GM19043 (cell line): ENCODE measurements around the gene MYZAP.

ENCODE experiments used
- ATAC-seq: cut with Tn5 transposase; IDR thresholded peaks from one replicate; pipeline ENCODE4 v1.9.1; 2021; ENCODE audit warnings: low read depth; ENCODE audit not compliant: unreplicated experiment

The MYZAP gene, protein sequence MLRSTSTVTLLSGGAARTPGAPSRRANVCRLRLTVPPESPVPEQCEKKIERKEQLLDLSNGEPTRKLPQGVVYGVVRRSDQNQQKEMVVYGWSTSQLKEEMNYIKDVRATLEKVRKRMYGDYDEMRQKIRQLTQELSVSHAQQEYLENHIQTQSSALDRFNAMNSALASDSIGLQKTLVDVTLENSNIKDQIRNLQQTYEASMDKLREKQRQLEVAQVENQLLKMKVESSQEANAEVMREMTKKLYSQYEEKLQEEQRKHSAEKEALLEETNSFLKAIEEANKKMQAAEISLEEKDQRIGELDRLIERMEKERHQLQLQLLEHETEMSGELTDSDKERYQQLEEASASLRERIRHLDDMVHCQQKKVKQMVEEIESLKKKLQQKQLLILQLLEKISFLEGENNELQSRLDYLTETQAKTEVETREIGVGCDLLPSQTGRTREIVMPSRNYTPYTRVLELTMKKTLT

GRCh38 chr15:57591822-57592367 is at the start of gene MYZAP:
TSS of gene MYZAP (plus strand) at chr15:57591904. CDS start at chr15:57592035, 131 bp downstream.
- ATAC-seq, result no peak

DNA sequence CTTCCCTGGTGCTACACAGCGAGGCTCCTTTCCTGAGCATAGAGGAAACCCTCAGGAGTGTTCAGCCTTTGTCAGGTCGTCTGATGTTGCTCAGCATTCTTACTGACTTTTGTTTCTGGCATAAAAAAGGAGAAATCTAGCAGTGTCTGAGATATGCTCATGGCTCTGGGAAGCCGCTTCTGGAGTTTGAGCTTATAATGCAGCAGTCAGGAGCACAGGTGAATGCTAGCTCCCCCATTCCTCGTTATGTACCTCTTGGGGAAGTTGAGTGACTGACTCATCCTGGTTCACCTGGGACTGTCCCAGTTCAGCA is 49.2 kb upstream of the MYZAP start:
- ATAC-seq, result no peak

DNA sequence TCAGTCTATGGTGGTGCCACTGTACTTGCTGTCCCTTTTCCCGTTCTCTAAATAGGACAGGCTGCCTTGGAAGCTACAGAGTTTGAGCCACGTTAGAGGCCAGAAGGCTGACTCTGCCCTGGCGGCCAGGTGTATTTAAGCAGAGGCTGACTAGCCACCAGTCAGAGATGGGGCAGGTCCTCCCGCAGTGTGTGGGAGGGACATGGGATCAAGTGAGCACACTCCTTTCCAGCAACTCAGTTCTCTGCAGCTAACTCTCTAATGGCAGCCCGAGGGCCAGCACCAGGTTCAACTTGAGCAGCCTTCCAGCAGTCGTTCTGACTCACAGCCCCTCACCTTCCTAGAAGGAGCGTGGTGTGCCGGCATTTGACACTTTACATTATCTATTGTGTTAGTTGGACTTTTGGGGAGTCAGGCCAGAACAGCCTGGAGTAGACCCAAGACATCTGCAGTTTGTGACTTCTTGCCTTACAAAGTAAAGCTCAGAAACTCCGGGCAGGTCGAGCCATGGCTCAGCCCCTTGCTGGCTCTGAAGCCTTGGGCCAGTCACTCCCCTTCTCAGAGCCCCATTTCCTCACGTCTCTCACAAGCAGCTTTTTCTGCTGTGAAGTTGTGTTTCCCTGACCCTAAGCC is 46.7 kb upstream of the MYZAP start:
- no peak for ATAC-seq

- ATAC-seq, result no peak
Measured at GRCh38 chr15:57545995-57546394, 45.7 kb upstream of the MYZAP start.

DNA sequence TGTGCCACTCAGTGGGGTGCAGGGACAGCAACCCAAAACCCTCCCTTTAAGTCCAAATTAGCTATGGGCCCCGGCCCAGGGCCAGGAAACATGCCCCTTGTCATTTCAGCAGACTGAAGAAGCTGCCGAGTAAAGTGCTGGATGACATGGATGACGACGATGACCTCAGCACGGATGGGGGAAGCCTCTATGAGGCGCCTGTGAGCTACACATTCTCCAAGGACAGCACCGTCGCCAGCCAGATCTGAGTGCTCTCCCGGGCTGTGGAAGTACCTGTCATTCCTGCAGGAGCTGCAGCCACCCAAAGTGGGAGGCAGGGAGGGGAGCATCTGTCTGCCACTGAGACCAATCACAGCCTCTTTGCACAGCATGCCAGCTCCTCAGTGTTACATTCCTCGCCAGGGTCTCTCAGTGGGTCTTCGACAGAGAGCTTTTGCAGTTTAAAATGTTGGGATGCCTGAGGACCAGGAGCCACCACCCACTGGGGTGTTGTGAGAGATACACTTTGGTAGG is 44.4 kb upstream of the MYZAP start:
- ATAC-seq, result no peak

- no peak for ATAC-seq
Measured at GRCh38 chr15:57548351-57548750, 43.4 kb upstream of the MYZAP start.

DNA sequence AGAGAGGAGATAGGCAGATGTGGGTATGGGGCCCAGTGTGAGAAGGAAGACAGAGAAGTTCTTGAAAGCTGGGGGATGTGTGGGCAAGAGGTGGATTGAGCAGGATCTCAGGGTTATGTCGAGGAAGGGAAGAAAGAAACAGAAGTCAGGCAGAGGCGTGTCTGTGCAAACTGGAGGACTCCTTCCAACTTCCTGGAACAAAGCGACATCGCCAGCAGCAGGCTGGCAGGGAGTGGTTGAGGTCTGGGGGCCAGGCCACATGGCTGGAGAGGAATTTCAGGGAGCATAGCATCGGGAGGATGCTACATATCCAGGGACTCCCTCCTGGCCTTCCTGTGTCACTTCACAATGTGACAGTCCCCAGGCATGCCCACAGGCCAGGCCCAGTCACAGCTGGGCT is 42.9 kb upstream of the MYZAP start:
- ATAC-seq, result no peak

- no peak for ATAC-seq
Measured at GRCh38 chr15:57549935-57550334, 41.8 kb upstream of the MYZAP start.

DNA sequence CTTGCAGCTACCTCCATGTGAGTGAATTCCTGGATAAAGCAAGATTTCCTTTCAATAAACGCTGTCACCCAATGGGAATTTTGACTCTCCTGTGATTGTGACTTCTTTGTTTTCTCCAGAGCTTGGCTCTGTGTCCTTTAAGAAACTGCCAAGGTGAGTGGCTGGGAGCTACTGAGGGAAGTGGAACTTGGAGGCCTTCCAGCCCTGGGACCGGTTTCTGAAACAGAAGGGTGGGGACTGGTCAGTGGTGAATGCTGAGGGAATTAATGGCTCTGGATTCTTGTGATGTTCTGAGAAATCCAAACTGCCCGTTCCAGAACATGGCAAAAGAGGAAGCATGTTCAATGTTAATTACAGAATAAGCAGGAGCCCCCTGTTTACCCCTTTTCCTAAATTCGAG is 41.1 kb upstream of the MYZAP start:
- no peak for ATAC-seq

DNA sequence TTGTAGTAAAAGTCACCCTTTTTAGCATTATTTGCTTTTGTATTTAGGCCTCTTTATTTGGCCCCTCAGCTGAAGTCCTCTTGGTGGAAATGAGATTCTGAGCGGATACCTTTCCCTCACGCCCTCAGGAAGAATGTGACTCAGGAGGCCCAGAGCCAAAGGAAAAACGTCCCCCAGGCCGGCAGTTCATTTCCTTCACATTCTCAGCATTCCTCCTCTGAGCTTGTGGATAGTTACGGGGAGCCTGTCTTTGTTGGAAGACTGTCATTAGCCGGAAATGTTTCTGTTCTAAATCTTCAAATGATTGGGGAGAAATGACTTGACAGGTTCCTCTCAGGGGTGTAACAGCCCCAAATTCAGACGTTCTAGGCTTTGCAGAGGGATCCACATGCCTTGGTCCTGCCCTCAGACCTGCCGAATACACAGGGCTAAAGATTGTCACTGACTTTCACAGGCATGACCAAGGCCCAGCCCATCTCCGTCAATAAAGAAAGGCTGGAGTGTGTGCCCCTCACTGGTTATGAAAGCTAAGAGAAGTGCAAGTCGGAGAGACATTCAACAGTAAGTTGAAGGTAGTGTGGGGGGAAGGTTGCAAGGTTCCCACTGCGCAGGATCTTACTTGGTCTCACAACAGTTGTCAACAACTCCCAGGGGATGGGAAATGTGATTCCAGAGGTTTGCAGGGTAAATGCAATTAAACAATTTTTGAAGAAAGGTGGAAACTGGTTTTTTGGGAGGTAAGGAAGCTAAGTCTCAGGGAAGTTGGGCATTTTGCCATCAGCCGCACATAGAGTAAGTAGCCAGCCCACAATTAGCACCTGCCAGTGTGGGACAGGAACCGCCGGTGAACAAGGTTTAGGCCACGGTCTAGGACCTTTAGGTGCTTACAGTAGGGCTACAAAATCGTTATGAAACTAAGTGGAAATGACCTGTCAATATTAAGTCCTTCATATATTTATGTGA is 39.7 kb upstream of the MYZAP start:
- ATAC-seq, result no peak

- no peak for ATAC-seq
Measured at GRCh38 chr15:57552678-57553334, 38.9 kb upstream of the MYZAP start.

- no peak for ATAC-seq
Measured at GRCh38 chr15:57553526-57553925, 38.2 kb upstream of the MYZAP start.

DNA sequence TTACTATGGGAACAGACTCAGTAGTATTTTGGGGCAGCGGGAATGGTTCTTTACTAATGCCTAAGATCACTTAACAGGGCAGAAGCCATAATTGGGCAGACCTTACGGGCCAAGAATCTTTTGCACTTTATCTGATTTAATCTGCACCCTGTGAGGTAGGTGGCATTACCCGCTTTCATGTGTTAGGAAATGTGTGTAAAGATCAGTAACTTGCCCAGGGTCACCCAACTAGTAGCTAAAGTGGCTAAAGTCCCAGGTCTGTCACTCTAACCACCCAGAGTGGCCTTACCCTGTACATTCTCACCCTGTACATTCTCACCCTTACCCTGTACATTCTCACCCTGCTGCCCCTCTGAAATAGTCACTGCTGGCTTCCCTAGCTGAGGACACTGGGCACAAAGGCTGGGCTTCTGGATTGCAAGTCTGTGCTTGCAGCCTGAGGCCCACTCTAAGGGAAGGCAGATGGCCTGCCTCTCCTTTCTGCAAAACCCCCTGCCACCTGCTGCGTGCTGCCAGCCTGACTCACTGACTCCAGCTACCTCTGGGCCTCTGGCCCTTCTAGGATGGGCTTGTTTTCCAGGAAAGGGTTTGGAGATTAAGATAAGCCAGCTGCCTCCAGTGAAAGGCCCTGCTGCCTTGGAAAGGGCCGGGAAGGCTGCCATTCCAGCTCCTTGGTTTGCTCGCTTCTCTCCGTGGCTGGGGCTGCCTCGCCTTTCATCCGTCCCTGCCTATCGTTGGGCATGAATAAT is 37.5 kb upstream of the MYZAP start:
- ATAC-seq, result no peak

DNA sequence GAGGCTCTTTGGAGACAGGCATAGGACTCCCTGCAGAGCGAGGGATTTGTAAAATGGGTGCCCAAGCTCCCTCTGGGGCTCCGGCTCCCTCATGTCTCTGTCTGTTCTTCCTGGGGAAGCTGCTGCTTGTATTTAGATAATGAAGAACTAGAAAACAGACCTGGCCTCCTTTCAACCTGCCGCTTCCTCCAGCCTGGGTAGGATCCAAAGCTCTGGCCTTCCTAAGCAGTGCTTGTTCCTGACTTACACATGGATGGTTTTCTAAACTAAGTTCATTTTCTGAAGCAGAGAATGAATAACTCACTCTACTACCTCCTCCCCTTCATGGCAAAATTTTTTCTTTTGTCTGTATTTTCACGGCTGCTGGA is 36.9 kb upstream of the MYZAP start:
- no peak for ATAC-seq

GRCh38 chr15:57555270-57555669 is 36.4 kb upstream of the MYZAP start:
- no peak for ATAC-seq

- ATAC-seq, result no peak
Measured at GRCh38 chr15:57556040-57556439, 35.7 kb upstream of the MYZAP start.

DNA sequence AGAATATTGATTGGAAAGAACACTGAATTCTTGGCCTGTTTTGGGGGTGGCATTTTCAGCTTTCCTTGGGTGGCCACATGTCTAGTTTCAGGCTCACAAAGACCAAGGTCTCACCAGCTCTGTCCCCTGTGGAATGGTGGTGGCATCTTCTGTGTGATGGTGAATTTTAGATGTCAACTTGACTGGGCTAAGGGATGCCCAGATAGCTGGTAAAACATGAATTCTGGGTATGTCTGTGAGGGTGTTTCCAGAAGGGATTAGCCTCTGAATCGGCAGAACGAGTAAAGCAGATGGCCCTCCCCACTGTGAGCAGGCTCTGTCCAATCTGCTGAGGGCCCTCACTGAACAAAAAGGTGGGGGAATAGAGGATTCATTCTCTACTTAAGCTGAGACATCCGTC is 34.4 kb upstream of the MYZAP start:
- ATAC-seq, result no peak

- ATAC-seq, result no peak
Measured at GRCh38 chr15:57557810-57558209, 33.9 kb upstream of the MYZAP start.

DNA sequence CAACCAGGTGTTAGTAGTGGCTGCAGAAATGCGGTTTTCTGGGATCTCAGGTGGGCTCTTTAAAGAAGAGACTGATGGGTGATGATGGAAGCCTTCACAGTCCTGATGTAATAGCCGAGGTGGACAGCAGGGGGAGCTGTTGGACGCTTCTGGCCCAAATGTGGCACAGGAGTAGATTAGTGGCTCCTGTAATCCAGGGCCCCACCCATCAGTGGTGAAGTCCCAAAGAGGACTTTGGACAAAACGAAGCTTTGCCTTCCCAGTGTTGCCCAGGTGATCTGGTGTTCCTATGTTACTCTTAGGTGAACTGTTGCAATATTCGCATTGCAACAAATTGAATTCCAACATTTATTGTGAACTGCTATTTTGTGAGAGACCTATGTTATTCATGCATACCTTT is 31.8 kb upstream of the MYZAP start:
- ATAC-seq, result no peak
